Measurements from ENCODE around the gene CCNL1.

The CCNL1 gene

GRCh38 chr3:157101486-157101885, 58.5 kb downstream of the CCNL1 start:
- no peak for DNase-seq

GRCh38 chr3:157100608-157101396, 59.1 kb downstream of the CCNL1 start:
- no peak for DNase-seq

GRCh38 chr3:157100096-157100477, 59.9 kb downstream of the CCNL1 start:
- no peak for DNase-seq

- DNase-seq = no peak
These were observed 60.4 kb downstream of the CCNL1 start for GRCh38 chr3:157099326-157100095.

GRCh38 chr3:157098823-157099185, 61.1 kb downstream of the CCNL1 start:
- no peak for DNase-seq

GRCh38 chr3:157098121-157098822, 61.7 kb downstream of the CCNL1 start:
- DNase-seq = no peak
